GM21529 (cell line): ENCODE results near the gene CHD2.
"Not testable (repeated sequence)": the region's sequence is repeated elsewhere in the genome, so short reads cannot be mapped to it uniquely, and the experiment has no call there.

Experiments used
- ATAC-seq: cut with Tn5 transposase; IDR thresholded peaks from one replicate; pipeline ENCODE4 v1.9.1; 2021; ENCODE audit not compliant: unreplicated experiment

CHD2 gene

GRCh38 chr15:92904722-92905571 is 4.8 kb downstream of the CHD2 start:
- ATAC-seq, result no peak

GRCh38 chr15:92906020-92906419 is 5.9 kb downstream of the CHD2 start:
- no peak for ATAC-seq

- peak; percentile 38 for ATAC-seq
These were observed 6.5 kb downstream of the CHD2 start for GRCh38 chr15:92906563-92907081.

- ATAC-seq, result no peak
These were observed 7.1 kb downstream of the CHD2 start for GRCh38 chr15:92907229-92907628.

GRCh38 chr15:92907896-92908712 is 8.0 kb downstream of the CHD2 start:
- no peak for ATAC-seq

GRCh38 chr15:92908713-92909057 is 8.6 kb downstream of the CHD2 start:
- no peak for ATAC-seq

GRCh38 chr15:92909136-92909781 is 9.1 kb downstream of the CHD2 start:
- ATAC-seq, result no peak

GRCh38 chr15:92910451-92910850 is 10.3 kb downstream of the CHD2 start:
- no peak for ATAC-seq

- no peak for ATAC-seq
These were observed 14.0 kb downstream of the CHD2 start for GRCh38 chr15:92914103-92914499.

- peak; percentile 42 for ATAC-seq
These were observed 14.7 kb downstream of the CHD2 start for GRCh38 chr15:92914768-92915221.

- no peak for ATAC-seq
These were observed 15.8 kb downstream of the CHD2 start for GRCh38 chr15:92915766-92916435.

- ATAC-seq, result peak; percentile 41
These were observed 17.7 kb downstream of the CHD2 start for GRCh38 chr15:92917598-92918407.

GRCh38 chr15:92918881-92919280 is 18.8 kb downstream of the CHD2 start:
- not testable (repeated sequence) for ATAC-seq

GRCh38 chr15:92920595-92921161 is 20.6 kb downstream of the CHD2 start:
- ATAC-seq, result no peak

GRCh38 chr15:92921215-92922131 is 21.3 kb downstream of the CHD2 start:
- ATAC-seq, result no peak

GRCh38 chr15:92922418-92923002 is 22.4 kb downstream of the CHD2 start:
- ATAC-seq, result peak; percentile 61

- no peak for ATAC-seq
These were observed 24.1 kb downstream of the CHD2 start for GRCh38 chr15:92924216-92924615.

- ATAC-seq, result no peak
These were observed 25.3 kb downstream of the CHD2 start for GRCh38 chr15:92925454-92925853.
